Suppressor macrophage (primary cell): Measurements from ENCODE around the gene NEGR1.

ENCODE experiments used
- DNase-seq, 4 experiments: peaks; one replicate each; pipeline ENCODE4 v3.0.0-alpha.2; 2020 to 2022

The NEGR1 gene

GRCh38 chr1:72115290-72115689 is 167.0 kb downstream of the NEGR1 start:
- no peak for DNase-seq

GRCh38 chr1:72111662-72112061 is 170.7 kb downstream of the NEGR1 start:
- peak in 2 of 4 experiments; percentile 20 to 26 for DNase-seq

GRCh38 chr1:72109916-72110315 is 172.4 kb downstream of the NEGR1 start:
- DNase-seq, result peak in 3 of 4 experiments; percentile 4 to 43 (median 28)

GRCh38 chr1:72105201-72105600 is 177.1 kb downstream of the NEGR1 start:
- no peak for DNase-seq

GRCh38 chr1:72101840-72102632 is 180.3 kb downstream of the NEGR1 start:
- DNase-seq, result peak in 1 of 4 experiments; percentile 7

DNA sequence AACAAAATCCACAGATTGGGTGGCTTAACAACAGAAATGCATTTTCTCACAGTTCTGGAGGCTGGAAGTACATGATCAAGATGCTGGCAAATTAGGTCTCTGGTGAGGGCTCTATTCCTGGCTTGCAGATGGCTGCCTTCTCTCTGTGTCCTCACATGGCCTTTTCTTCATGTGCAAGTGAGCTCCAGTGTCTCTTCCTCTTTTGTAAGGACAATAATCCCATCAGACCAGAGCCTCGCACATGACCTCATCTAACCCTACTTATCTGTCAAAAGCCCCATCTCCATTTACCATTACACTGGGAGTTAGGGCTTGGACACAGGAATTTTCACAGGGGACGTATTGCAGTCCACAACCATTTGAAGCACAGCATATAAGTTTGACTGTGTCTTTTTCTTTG is 181.6 kb downstream of the NEGR1 start:
- peak; percentile 37 to 72 (median 59) for DNase-seq

DNA sequence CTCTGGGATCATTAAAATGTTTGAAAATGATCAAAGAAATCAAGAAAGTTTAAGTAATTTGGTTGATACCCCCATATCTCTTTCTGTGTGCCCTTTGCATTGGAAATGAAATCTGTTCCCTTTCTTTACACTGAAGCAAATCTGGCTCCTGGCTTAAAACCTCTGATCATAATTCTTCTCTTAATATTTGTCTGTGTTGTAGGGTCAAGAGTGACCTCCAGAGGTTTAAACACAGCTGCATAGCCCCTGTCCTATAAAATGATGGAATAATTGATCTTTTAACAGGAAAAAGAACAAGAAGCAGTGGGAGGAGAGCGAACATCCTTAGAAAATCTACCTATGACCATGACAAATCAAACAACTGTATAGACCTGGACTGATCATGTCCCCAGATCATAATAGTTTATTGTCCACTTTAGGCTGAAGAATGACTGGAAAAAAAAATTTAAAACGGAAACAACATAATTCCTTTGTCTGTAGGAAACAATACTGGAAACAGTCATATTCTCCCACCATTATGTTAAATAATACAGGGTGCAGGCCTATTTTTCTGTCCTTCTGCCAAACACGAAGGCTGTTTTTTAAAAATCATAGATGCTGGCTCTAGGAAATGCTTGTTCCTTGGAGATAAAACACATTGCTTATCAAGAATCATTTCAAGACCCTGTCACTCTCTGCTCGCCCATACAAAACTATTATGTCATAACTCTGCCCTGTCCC is 184.3 kb downstream of the NEGR1 start:
- no peak for DNase-seq

DNA sequence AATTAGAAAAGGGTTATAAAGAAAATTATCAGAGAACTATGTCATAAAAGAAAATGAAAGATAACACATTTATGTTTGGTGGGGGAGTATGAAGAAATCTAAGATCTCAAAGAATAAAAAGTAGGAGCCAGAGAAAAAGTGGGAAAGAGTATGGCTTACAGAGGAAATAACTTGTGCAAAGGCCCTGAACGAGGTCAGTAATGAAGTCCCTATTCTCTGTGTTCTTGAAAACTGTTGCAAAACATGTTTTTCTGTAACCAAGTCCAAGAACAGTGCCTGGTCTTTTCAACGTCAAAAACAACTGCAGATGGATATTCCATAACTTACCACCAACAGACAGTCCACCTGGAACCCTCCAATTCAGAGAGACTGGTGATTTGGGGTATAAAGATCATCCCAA is 188.1 kb downstream of the NEGR1 start:
- DNase-seq, result no peak

- DNase-seq, result no peak
Observed at GRCh38 chr1:72086394-72086793, 195.9 kb downstream of the NEGR1 start.

- DNase-seq, result no peak
Observed at GRCh38 chr1:72075425-72075824, 206.9 kb downstream of the NEGR1 start.

DNA sequence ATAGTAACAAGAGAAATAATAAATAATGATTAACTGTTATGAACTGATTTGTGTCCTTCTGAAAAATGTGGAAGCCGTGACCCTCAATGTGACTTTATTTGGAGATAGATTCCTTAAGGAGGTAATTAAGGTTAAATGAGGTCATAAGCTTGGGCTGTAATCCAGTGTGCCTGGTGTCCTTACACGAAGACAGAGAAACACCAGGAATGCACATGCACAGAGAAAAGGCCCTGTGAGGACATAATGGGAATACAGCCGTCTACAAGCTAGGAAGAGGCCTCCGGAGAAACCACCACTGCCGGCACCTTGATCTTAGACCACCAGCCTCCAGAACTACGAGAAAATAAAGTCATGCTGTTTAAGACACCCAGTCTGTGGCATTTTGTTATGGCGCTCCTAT is 215.9 kb downstream of the NEGR1 start:
- DNase-seq, result no peak

DNA sequence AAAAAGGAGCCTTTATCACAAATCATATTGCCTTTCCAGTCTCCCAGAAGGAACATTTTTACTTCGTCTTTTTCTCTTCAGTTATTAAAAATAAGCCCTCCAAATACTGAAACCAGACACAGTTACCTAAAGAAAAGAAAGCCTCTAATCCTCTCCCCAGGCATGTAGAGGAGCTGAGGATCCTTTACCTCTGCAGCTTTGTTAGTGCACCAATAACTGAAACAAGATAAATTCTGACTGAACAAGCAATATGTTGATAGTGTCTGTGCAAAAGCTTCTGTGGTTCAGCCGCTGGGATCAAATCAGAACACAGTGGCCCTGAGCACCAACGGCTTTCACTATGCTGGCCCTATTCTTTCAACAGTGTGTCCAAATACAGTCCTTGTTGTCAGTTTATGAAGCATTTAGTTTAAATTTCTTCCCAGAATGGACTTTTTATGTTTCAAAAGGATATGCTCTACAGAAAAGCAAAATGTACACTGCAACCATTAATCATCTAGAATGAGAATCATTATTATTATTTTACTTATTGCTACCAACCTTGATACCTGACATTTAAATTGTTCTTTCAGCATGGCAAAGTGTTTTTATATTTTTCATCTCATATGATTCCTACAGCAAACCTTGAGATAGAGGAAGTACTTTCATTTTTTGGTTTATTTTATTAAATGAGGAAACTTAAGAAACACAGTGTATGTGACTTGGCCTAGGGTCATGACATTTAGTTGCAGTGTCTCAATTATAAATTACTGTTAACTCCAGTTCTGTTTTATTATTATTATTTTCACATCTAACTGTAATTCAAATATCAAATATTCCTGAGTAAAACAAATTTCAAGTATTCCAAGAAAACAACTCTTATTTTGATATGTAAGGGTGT is 217.9 kb downstream of the NEGR1 start:
- DNase-seq, result peak in 2 of 4 experiments; percentile 52 to 62

DNA sequence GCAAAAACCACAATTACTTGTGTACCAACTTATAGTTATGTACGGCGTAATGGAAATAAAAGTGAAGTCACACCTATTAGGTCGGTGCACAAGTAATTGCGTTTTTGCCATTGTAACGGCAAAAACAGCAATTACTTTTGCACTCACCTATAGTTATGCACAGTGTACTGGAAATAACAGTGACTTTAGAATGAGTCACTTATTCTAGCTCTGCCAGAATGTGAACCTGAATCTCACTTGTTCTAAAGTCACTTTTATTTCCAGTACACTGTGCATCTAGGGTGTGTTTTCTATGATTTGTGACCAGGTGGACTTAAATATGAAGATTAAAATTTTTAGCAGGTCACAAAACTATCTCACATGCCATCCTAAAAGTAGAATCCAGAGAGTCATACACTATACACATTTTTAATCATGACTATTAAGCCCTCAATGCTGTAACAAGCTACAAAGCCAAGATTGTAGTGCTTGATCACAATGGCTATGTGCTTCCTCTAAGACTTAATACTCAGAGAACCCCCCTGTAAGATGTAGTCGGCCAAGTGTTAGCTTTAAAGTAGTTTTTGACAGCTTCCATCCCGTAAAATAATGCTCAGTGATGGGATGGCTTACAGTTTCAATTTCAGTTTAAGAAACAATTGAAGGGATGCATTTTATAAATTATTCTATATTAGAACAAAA is 218.8 kb downstream of the NEGR1 start:
- no peak for DNase-seq

DNA sequence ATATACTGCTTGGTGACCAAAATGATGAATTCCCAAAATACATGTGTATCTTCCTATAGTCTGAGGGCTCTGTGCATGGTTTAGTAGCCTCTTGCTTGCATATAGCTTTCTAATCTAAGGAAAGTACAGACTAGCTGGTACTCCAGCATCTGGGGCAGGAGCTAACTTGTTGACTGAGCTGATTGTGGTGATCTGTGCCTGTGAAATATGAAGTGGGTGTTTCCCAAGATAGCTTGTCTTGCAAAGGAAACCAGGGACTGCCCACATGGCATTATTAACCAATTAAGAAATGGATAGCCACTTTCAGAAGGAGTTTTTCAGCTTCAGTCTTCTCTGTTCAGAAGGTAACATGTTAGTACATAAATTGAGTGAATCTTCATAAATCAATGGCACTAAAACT is 219.8 kb downstream of the NEGR1 start:
- peak; percentile 24 to 64 (median 52) for DNase-seq

DNA sequence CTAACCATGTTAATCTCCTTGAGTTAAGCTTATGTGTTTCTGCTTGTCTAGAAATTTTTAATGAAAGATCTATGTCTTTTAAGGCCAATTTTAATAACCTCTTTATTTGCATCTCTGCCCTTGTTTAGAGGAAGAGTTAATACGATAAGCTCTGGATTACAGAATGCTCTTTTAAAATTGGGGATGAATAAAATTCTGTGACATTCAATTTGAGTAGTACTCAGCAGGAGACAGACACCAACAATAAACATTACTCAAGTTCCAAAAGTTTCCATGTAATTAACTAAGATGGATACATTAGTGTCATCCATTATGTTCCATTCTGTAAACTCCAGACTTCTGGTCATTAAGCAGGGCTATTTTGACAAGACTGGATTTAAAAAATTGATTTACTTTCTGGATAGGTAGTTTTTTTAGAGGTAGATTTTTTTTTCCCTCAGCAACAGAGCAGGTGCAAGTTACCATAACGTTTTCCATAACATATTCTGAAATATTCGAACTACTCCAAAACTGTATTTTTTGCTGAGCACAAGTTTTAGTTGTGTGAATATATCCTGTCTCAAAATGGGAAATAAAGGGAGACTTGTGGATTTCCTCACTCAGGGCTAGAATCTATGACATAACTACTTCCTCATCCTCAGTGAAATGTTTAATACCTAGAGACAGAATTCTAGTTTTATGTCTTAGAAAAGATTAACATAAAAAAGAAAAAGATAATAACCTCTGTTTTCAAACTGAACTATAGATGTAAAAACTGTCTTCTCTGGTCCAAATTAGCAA is 221.7 kb downstream of the NEGR1 start:
- peak; percentile 18 to 70 (median 41) for DNase-seq

DNA sequence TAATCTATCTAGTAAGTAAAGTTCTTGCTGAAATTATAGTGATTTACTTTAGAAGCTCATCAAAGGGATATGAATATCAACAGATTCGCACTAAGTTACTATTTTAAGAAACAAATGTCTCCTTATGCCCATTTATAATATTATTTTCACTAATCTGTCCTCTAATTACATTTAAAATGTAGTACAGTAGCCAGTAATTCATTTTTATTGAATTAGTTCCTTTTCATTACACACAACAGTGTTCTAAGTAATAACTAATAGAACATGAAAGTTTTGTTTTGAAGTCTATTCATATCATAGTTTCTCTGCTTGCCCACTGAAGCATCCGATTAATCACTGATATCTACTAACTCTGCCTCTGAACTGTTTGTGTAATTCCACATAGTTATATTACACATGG is 225.8 kb downstream of the NEGR1 start:
- DNase-seq, result no peak

DNA sequence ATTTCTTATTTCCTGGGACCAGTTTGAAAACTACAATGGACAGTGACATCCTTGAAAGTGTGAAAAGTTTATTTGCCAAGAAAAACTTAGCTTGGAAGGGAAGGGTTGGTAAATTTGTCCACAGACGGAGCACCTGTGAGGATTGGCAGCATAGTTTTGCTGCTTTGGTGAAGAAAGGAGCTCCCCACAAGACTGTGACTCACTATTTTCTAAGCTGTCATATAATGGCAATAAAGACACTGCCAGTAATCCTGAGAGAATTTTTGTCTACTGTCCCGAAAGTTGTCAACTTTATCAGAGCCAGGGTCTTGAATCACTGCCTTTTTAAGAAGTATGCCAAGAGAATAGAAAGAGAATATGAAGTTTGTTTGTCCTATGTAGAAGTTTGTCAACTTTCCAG is 230.8 kb downstream of the NEGR1 start:
- no peak for DNase-seq

- DNase-seq, result peak in 1 of 4 experiments; percentile 8
Observed at GRCh38 chr1:72050551-72050950, 231.8 kb downstream of the NEGR1 start.

DNA sequence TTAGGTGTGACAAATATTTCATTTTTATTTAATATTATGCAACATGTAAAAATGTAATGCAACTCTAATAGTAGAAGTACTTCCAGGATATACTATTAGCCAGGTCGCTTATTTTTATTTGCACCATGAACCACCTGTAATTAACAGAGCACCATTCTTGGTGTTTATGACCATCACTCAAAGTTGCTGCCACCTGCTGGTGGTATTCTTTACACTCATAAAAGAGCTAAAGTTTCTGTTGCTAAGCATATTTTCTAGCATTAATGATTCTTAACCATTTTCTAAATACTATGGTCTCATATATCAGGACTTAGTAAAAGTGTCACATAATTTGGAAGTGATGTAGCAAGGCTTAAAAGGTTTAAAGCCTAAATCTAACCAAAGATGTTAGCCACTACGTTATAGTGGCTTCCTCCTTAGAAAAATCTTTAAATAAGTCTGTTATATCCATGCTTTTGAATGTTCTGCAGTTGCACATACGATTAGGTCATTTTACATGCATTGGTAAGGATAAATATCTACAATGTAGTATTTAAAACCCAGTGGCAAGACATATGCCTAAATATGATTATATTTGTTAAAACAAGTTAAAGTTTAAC is 244.5 kb downstream of the NEGR1 start:
- peak; percentile 64 to 79 (median 66) for DNase-seq

- no peak for DNase-seq
Observed at GRCh38 chr1:72034827-72035226, 247.5 kb downstream of the NEGR1 start.
